ENCODE results near the gene SLC22A23. TPM values are rescaled to one million over a fixed set of nuclear protein-coding genes. Genes with fewer than 3 reads are reported as not detected.

Gene SLC22A23
- total RNA-seq, 4 donors from 2014 or later: 9.0 to 25.1 (median 13.9) TPM

GRCh38 chr6:3484192-3484591, 27.3 kb upstream of the SLC22A23 start:
- TF ChIP-seq CTCF (IDR thresholded peaks at IDR 0.05; ENCODE audit: low read depth): no peak

- no peak for TF ChIP-seq CTCF (IDR thresholded peaks at IDR 0.05; ENCODE audit: low read depth)
Observed at GRCh38 chr6:3483675-3484074, 26.8 kb upstream of the SLC22A23 start.

GRCh38 chr6:3482869-3483268, 26.0 kb upstream of the SLC22A23 start:
- TF ChIP-seq CTCF (IDR thresholded peaks at IDR 0.05; ENCODE audit: low read depth): no peak

GRCh38 chr6:3481640-3482039, 24.8 kb upstream of the SLC22A23 start:
- no peak for TF ChIP-seq CTCF (IDR thresholded peaks at IDR 0.05; ENCODE audit: low read depth)

- no peak for TF ChIP-seq CTCF (IDR thresholded peaks at IDR 0.05; ENCODE audit: low read depth)
Observed at GRCh38 chr6:3480009-3480408, 23.2 kb upstream of the SLC22A23 start.

- no peak for TF ChIP-seq CTCF (IDR thresholded peaks at IDR 0.05; ENCODE audit: low read depth)
Observed at GRCh38 chr6:3473773-3474172, 16.9 kb upstream of the SLC22A23 start.

- TF ChIP-seq CTCF (IDR thresholded peaks at IDR 0.05; ENCODE audit: low read depth): no peak
Observed at GRCh38 chr6:3471711-3472110, 14.9 kb upstream of the SLC22A23 start.
